A549 (cell line): ENCODE results near the gene BOLA3. TPM values are rescaled to one million over a fixed set of nuclear protein-coding genes. Genes with fewer than 3 reads are reported as not detected.
"Not testable (repeated sequence)": the region's sequence is repeated elsewhere in the genome, so short reads cannot be mapped to it uniquely, and the experiment has no call there.

ENCODE experiments used
- ATAC-seq, 2 experiments: fragments of 200-7000 bp in 1 of 2; fragments of >200 bp in 1 of 2; cut with Nextera tagmentation in 1 of 2; cut with Tn5 transposase in 1 of 2; 3 replicates each; pipeline versions ENCODE4 v1.8.0 to v1.9.1; 2018 to 2020; ENCODE audit warnings: mild to moderate bottlenecking in 1 of 2, moderate library complexity in 1 of 2
- CTCF ChIA-PET: fragments of 300-600 bp; sonication (Branson Sonifier 250); formaldehyde crosslinking; extraction: SDS; loops from one replicate; lab custom pipeline; 2021; ENCODE audit warnings: antibody characterized with exemption, inconsistent platforms; lab: Yijun Ruan, JAX
- POLR2A ChIA-PET: fragments of 350-600 bp; formaldehyde crosslinking; extraction: SDS; loops from one replicate; lab custom pipeline; 2021; ENCODE audit warnings: antibody characterized with exemption, inconsistent platforms; lab: Yijun Ruan, JAX
- DNase-seq, 2 experiments: peaks; one replicate each; pipeline versions ENCODE4 v3.0.0 to v3.0.0-alpha.2; 2011 to 2016; ENCODE audit warnings: low read depth in 1 of 2, low spot score in 1 of 2
- FAIRE-seq: peaks from 2 replicates; lab custom pipeline; 2011; peaks lifted over from hg19 to GRCh38; lab: Jason Lieb, UNC
- H3K27ac ChIP-seq, 2 experiments: fragments of >200 bp; sonication (Bioruptor Twin); formaldehyde crosslinking; 3 replicates each; pipeline ENCODE4 v1.5.1; 2016 to 2017
- H3K4me1 ChIP-seq: fragments of >200 bp; sonication (Bioruptor Twin); formaldehyde crosslinking; 3 replicates; pipeline ENCODE4 v1.6.1; 2016
- H3K4me2 ChIP-seq: fragments of >200 bp; sonication (Bioruptor Twin); formaldehyde crosslinking; 3 replicates; pipeline ENCODE4 v1.6.1; 2016
- H3K4me3 ChIP-seq: fragments of >200 bp; sonication (Bioruptor Twin); formaldehyde crosslinking; 3 replicates; pipeline ENCODE4 v1.5.1; 2016
- H3K9me3 ChIP-seq: fragments of >200 bp; sonication (Bioruptor Twin); formaldehyde crosslinking; 3 replicates; pipeline ENCODE4 v1.6.1; 2016
- CBX8 ChIP-seq: fragments of 200-600 bp; sonication (generic); IDR thresholded peaks from 2 replicates; pipeline ENCODE4 v1.6.1; 2016
- EHF ChIP-seq: fragments of 250-450 bp; sonication (Bioruptor Pico); IDR thresholded peaks from 2 replicates; pipeline ENCODE4 v1.5.0; 2020; ENCODE audit warnings: mild to moderate bottlenecking
- EHMT2 ChIP-seq: fragments of 200-600 bp; sonication (generic); IDR thresholded peaks from 2 replicates; pipeline ENCODE4 v1.6.1; 2016; ENCODE audit warnings: antibody characterized with exemption, low read depth, mild to moderate bottlenecking, moderate library complexity
- HOXB13 ChIP-seq: fragments of 250-450 bp; sonication (Bioruptor Pico); IDR thresholded peaks from 2 replicates; pipeline ENCODE4 v1.5.0; 2020; ENCODE audit warnings: low read depth, mild to moderate bottlenecking, moderate library complexity
- HOXB5 ChIP-seq: fragments of 250-450 bp; sonication (Bioruptor Pico); IDR thresholded peaks from 2 replicates; pipeline ENCODE4 v1.5.0; 2020; ENCODE audit warnings: mild to moderate bottlenecking, moderate library complexity
- JUNB ChIP-seq: fragments of >200 bp; sonication (Bioruptor Twin); formaldehyde crosslinking; IDR thresholded peaks from 2 replicates; pipeline ENCODE4 v1.6.1; 2016
- KDM5A ChIP-seq: fragments of 200-600 bp; sonication (generic); IDR thresholded peaks from 2 replicates; pipeline ENCODE4 v1.6.1; 2016; ENCODE audit warnings: antibody characterized with exemption, mild to moderate bottlenecking
- NPAS2 ChIP-seq: fragments of 250-450 bp; sonication (Bioruptor Pico); IDR thresholded peaks from 2 replicates; pipeline ENCODE4 v1.8.0; 2022; ENCODE audit warnings: mild to moderate bottlenecking, moderate library complexity, borderline replicate concordance
- PHF8 ChIP-seq: fragments of 200-600 bp; sonication (generic); IDR thresholded peaks from 2 replicates; pipeline ENCODE4 v1.6.1; 2016; ENCODE audit warnings: low read depth, mild to moderate bottlenecking, antibody characterized with exemption, moderate library complexity, borderline replicate concordance
- POLR2A ChIP-seq: IDR thresholded peaks from 2 replicates; pipeline ENCODE4 v1.6.1; 2012; ENCODE audit warnings: mild to moderate bottlenecking, low read length
- POLR2AphosphoS2 ChIP-seq: conservative IDR thresholded peaks from 2 replicates; pipeline ENCODE4 v1.6.1; 2012; ENCODE audit warnings: low read length, improper control_type of control experiment, inconsistent platforms
- RARB ChIP-seq: fragments of 250-450 bp; sonication (Bioruptor Pico); IDR thresholded peaks from 2 replicates; pipeline ENCODE4 v1.8.0; 2021; ENCODE audit warnings: mild to moderate bottlenecking, moderate library complexity
- TFCP2L1 ChIP-seq: fragments of 250-450 bp; sonication (Bioruptor Pico); IDR thresholded peaks from 2 replicates; pipeline ENCODE4 v1.5.0; 2021; ENCODE audit warnings: mild to moderate bottlenecking
- ZC3H11A ChIP-seq: fragments of 450-650 bp; IDR thresholded peaks from 2 replicates; pipeline ENCODE4 v1.6.1; 2014; ENCODE audit warnings: antibody characterized with exemption, mild to moderate bottlenecking
- ZFP36 ChIP-seq: fragments of 450-650 bp; IDR thresholded peaks from 2 replicates; pipeline ENCODE4 v1.6.1; 2014; ENCODE audit warnings: borderline replicate concordance; ENCODE audit not compliant: partially characterized antibody
- ZNF302 ChIP-seq: fragments of 250-450 bp; sonication (Bioruptor Pico); IDR thresholded peaks from 2 replicates; pipeline ENCODE4 v1.9.0; 2021; ENCODE audit warnings: inconsistent platforms, mild to moderate bottlenecking, moderate library complexity
- WGBS: methylation state at CpG from one replicate; pipeline ENCODE4 v1.1.6; 2017; ENCODE audit errors: missing lambda C conversion rate; 5-methylcytosine and 5-hydroxymethylcytosine counted together
- polyA plus RNA-seq, 4 experiments: library from polyadenylated mRNA; depleted of rRNA in 3 of 4; stranded (reverse); fragments of >200 nt; fragmentation: RNase III in 1 of 4; extraction: RNeasy Plus Mini Kit Qiagen cat#74134 plus additional on column Dnase treatment in 1 of 4; gene quantifications; 2 replicates in 3 of 4; 3 replicates in 1 of 4; pipeline ENCODE4 v1.2.3, GENCODE V29; 2011 to 2017
- TF ChIP-seq, protein P1 (sequence below): IDR thresholded peaks from 2 replicates; pipeline ENCODE4 v1.6.1; 2012; ENCODE audit warnings: low read depth, borderline replicate concordance
- TF ChIP-seq, protein P2 (sequence below): IDR thresholded peaks from 2 replicates; pipeline ENCODE4 v1.6.1; 2012
- TF ChIP-seq, protein P3 (sequence below): fragments of 200-600 bp; sonication (generic); IDR thresholded peaks from 2 replicates; pipeline ENCODE4 v1.6.1; 2016; ENCODE audit warnings: antibody characterized with exemption, mild to moderate bottlenecking, moderate library complexity
- TF ChIP-seq, protein P4 (sequence below): fragments of >200 bp; sonication (Bioruptor Twin); formaldehyde crosslinking; IDR thresholded peaks from 2 replicates; pipeline ENCODE4 v1.6.1; 2016

BOLA3 gene
- polyA plus RNA-seq, 2 of the 4 experiments (the other 2 are of a cell fraction), result 136 to 139 TPM

DNA sequence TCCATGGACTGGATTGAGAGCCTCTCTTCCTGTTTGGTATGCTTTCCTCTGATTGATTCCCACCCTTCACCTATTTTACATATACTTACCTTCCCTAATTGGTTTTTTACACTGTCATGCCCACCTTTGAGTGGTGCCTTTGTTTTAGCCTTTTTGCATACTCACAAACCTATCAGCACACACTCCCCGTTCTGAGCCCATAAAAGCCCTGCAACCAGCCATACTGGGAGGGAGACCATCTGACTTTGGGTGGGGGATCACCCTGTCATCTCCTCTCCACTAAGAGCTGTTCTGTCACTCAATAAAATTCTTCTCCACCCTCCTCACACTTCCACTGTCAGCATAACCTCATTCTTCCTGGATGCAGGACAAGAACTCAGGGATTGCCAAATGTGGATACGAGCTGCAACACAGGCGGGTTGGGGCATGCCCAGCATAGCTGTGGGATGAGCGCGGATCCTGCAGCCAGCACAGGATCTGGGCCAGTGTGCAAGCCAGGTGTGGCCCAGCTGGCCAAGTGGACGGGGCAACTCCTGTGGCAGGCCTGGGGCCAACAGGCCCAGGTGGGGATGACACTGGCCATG lies 40.4 kb upstream of the BOLA3 start:
- DNase-seq, result peak in 1 of 2 experiments; percentile 45
- TF ChIP-seq CBX8 (no peak), ZC3H11A (no peak), KDM5A (no peak), RARB (CRISPR knock-in tag) (no peak), HOXB5 (CRISPR knock-in tag) (no peak), ZFP36 (no peak), POLR2AphosphoS2 (no peak), HOXB13 (CRISPR knock-in tag) (no peak)
- TF ChIP-seq, protein P1, sequence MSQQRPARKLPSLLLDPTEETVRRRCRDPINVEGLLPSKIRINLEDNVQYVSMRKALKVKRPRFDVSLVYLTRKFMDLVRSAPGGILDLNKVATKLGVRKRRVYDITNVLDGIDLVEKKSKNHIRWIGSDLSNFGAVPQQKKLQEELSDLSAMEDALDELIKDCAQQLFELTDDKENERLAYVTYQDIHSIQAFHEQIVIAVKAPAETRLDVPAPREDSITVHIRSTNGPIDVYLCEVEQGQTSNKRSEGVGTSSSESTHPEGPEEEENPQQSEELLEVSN, result no peak
- Histone ChIP-seq H3K4me3 (no peak overlapping the region), H3K4me2 (0 out of 3 replicates have a peak overlapping the region, but pooled peaks have one; percentile 9), H3K27ac (peak overlapping the region in 1 of 2 experiments; percentile 2; a peak in 1 of 6 replicates), H3K9me3 (no peaks in the 10 kb centered on the region), H3K4me1 (peaks cover 6% of the 10 kb centered on the region; the same call in 1 of the 3 replicates)
- peak in 1 of 2 experiments; percentile 52; a peak in 3 of 6 replicates for ATAC-seq
- no peak for FAIRE-seq
- ChIA-PET CTCF (interaction anchor here (1.0 to 1.7 kb wide), 4 partner anchors 9 to 62 kb away, joined by 3 to 5 read pairs (median 4); partner anchors contain the start of genes MOB1A and MTHFD2), POLR2A (interaction anchor here (1.1 to 1.6 kb wide), 2 partner anchors 9 to 10 kb away, joined by 6 to 9 read pairs; partner anchors contain the start of genes MOB1A and MTHFD2)
- WGBS, result 89% methylated on average over 6 of the region's 6 CpGs

DNA sequence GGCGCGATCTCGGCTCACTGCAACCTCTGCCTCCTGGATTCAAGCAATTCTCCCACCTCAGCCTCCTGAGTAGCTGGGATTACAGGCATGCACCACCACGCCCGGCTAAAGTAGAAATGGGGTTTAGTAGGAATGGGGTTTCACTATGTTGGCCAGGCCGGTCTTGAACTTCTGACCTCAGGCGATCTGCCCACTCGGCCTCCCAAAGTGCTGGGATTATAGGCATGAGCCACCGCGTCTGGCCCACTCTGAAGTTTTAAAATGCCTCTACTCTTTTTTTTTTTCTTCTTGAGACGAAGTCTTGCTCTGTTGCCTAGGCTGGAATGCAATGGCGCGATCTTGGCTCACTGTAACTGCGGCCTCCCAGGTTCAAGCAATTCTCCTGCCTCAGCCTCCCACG lies 39.0 kb upstream of the BOLA3 start:
- WGBS, result 91% methylated on average over 15 of the region's 15 CpGs
- ATAC-seq, H3K9me3 ChIP-seq, H3K4me3 ChIP-seq, H3K4me1 ChIP-seq, FAIRE-seq, DNase-seq, POLR2A ChIA-PET, H3K4me2 ChIP-seq, H3K27ac ChIP-seq: not testable (repeated sequence)
- CTCF ChIA-PET, result interaction anchor here (0.6 kb wide), 1 partner anchor 173 kb away, joined by 3 read pairs; no protein-coding TSS in a partner anchor

DNA sequence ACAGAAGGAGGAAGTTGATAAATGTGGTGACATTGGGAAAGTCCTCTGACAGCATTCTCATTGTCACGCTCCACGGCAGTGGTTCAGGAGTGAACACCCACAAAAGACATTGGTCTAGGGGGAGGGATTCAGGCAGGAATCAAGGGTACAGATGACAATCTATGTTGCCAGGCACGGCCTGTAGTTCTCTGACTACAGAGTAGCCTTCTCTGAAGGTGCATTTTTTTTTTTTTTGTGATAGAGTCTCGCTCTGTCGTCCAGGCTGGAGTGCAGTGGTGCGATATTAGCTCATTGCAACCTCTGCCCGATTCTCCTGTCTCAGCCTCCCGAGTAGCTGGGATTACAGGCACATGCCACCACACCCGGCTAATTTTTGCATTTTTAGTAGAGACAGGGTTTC lies 38.3 kb upstream of the BOLA3 start:
- no peak for FAIRE-seq
- WGBS, result 73% methylated on average over 9 of the region's 9 CpGs

More for the DNA sequence above, 38.3 kb upstream of the BOLA3 start:
- no peak overlapping the region for H3K27ac ChIP-seq
- POLR2A ChIA-PET, result no interaction called here
- peaks cover 6% of the 10 kb centered on the region; the same call in 1 of the 3 replicates for H3K4me1 ChIP-seq
- no peak; a peak in 1 of 6 replicates for ATAC-seq
- no peak overlapping the region for H3K4me2 ChIP-seq
- DNase-seq, result no peak
- H3K4me3 ChIP-seq, result no peak overlapping the region
- TF ChIP-seq CBX8 (no peak), EHF (CRISPR knock-in tag) (no peak), NPAS2 (no peak), EHMT2 (no peak), POLR2AphosphoS2 (no peak), PHF8 (no peak), POLR2A (no peak), JUNB (no peak), TFCP2L1 (no peak), ZNF302 (no peak), HOXB13 (CRISPR knock-in tag) (no peak)
- TF ChIP-seq, protein P2, sequence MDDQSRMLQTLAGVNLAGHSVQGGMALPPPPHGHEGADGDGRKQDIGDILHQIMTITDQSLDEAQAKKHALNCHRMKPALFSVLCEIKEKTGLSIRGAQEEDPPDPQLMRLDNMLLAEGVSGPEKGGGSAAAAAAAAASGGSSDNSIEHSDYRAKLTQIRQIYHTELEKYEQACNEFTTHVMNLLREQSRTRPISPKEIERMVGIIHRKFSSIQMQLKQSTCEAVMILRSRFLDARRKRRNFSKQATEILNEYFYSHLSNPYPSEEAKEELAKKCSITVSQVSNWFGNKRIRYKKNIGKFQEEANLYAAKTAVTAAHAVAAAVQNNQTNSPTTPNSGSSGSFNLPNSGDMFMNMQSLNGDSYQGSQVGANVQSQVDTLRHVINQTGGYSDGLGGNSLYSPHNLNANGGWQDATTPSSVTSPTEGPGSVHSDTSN, result no peak
- TF ChIP-seq, protein P3, sequence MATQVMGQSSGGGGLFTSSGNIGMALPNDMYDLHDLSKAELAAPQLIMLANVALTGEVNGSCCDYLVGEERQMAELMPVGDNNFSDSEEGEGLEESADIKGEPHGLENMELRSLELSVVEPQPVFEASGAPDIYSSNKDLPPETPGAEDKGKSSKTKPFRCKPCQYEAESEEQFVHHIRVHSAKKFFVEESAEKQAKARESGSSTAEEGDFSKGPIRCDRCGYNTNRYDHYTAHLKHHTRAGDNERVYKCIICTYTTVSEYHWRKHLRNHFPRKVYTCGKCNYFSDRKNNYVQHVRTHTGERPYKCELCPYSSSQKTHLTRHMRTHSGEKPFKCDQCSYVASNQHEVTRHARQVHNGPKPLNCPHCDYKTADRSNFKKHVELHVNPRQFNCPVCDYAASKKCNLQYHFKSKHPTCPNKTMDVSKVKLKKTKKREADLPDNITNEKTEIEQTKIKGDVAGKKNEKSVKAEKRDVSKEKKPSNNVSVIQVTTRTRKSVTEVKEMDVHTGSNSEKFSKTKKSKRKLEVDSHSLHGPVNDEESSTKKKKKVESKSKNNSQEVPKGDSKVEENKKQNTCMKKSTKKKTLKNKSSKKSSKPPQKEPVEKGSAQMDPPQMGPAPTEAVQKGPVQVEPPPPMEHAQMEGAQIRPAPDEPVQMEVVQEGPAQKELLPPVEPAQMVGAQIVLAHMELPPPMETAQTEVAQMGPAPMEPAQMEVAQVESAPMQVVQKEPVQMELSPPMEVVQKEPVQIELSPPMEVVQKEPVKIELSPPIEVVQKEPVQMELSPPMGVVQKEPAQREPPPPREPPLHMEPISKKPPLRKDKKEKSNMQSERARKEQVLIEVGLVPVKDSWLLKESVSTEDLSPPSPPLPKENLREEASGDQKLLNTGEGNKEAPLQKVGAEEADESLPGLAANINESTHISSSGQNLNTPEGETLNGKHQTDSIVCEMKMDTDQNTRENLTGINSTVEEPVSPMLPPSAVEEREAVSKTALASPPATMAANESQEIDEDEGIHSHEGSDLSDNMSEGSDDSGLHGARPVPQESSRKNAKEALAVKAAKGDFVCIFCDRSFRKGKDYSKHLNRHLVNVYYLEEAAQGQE, result no peak
- TF ChIP-seq, protein P4, sequence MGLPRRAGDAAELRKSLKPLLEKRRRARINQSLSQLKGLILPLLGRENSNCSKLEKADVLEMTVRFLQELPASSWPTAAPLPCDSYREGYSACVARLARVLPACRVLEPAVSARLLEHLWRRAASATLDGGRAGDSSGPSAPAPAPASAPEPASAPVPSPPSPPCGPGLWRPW, result no peak
- CTCF ChIA-PET, result no interaction called here
- H3K9me3 ChIP-seq, result no peaks in the 10 kb centered on the region
